M059J (cell line): ENCODE data around the gene GDPGP1. TPM values are rescaled to one million over a fixed set of nuclear protein-coding genes. Genes with fewer than 3 reads are reported as not detected.
"Not testable (repeated sequence)": the region's sequence is repeated elsewhere in the genome, so short reads cannot be mapped to it uniquely, and the experiment has no call there.

Source experiments
- DNase-seq: peaks from one replicate; pipeline ENCODE4 v3.0.0-alpha.2; 2012; ENCODE audit warnings: low read depth
- total RNA-seq: library from RNA; depleted of rRNA; stranded (reverse); fragments of >200 nt; shearing (Covaris generic); gene quantifications from 2 replicates; pipeline ENCODE4 v1.2.3, GENCODE V29; 2014

GDPGP1 gene
- total RNA-seq, 1 experiment from 2014 or later = 3.5 TPM

DNA sequence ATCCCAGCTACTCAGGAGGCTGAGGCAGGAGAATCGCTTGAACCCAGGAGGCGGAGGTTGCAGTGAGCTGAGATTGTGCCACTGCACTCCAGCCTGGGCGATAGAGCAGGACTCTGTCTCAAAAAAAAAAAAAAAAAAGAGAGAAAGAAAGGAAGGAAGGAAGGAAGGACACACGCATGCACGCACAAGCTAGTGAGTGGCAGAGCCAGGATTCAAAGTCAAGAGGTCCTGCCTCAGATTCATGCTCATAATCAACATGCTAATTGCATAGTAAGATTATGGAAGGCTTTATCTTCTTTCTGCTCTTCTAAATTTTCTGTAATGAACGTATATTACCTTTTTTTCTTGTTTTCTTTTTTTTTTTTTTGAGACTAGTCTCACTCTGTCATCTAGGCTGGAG, 26.7 kb downstream of the GDPGP1 start:
- DNase-seq = not testable (repeated sequence)

GRCh38 chr15:90261811-90262210, 27.8 kb downstream of the GDPGP1 start:
- peak; percentile 74 for DNase-seq

GRCh38 chr15:90262426-90262825, 28.4 kb downstream of the GDPGP1 start:
- peak; percentile 24 for DNase-seq

GRCh38 chr15:90264671-90265070, 30.7 kb downstream of the GDPGP1 start:
- DNase-seq = peak; percentile 60

GRCh38 chr15:90265271-90266060, 31.5 kb downstream of the GDPGP1 start, which contains the start of gene NGRN:
Gene NGRN (plus strand): TSS chr15:90265672. CDS start chr15:90265713, 41 bp downstream.
- DNase-seq = peak; percentile 86

DNA sequence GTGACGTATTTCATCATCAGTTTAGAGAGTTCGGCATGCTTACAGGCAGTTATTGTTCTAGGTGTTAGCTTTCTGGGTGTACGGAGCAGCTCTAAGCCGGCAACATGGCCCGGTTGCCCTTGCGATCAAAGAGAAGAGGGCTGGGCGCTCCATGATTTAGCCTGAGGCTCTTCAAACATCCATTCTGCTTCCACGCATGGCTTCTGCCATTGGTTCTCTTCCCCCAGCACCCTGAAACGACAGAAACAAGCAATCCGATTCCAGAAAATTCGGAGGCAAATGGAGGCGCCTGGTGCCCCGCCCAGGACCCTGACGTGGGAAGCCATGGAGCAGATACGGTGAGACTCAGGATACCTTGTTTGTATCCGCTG, 32.0 kb downstream of the GDPGP1 start:
- peak; percentile 55 for DNase-seq

GRCh38 chr15:90266485-90266884, 32.5 kb downstream of the GDPGP1 start:
- peak; percentile 21 for DNase-seq

DNA sequence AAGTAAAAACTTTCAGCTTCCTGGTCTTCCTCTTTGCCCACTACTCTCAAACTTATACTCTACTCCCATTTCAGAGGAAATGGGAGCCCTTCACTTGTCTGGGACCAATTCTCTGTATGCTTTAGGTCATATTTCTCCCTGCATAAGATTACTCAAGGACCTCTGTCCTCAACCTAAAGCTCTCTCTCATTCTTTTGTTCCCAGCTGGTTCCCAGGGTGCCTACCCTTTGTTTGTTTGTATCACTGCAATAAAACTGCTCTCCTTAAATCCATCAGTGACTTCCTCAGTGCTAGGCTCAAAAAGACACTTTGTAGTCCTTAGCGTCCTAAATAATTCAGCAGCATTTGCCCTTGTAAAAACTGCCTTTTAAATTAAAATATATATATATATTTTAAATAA, 34.4 kb downstream of the GDPGP1 start:
- DNase-seq = no peak

GRCh38 chr15:90270502-90271150, 36.6 kb downstream of the GDPGP1 start:
- DNase-seq = no peak

DNA sequence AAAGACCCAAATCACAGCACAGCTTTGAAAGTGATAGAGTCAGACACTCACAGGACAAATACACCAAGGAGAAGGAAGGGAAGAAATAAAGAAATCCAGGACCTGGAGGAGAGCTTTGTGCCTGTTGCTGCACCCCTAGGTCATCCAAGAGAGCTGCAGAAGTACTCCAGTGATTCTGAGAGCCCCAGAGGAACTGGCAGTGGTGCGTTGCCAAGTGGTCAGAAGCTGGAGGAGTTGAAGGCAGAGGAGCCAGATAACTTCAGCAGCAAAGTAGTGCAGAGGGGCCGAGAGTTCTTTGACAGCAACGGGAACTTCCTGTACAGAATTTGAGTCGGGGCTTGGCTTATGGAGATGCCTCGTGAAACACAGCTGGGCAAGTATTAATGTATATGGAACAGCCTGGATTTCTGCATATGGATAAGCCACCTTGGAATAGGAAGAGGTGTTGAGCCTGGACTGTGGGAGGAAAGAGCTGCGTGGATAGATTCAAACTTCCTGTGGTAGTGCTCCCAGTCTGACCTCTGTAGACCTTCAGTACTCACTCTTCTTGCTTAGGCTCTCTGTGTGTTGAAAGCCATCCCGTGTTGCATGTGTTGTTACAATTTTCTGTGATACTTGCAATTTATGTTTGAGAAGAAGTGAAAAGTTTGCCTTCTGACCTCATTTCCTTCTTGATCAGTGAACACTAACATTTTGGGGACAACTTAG, 37.6 kb downstream of the GDPGP1 start:
- no peak for DNase-seq

DNA sequence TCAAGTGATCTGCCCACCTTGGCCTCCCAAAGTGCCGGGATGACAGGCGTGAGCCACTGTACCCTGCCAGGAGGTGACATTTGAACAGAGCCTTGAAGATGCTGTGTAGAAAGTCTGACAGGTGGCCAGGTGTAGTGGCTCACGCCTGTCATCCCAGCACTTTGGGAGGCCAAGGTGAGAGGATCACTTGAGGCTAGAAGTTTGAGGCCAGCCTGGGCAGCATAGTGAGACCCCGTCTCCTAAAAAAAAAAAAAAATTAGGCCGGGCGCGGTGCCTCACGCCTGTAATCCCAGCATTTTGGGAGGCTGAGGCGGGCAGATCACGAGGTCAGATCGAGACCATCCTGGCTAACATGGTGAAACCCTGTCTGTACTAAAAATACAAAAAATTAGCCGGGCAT, 44.5 kb downstream of the GDPGP1 start:
- not testable (repeated sequence) for DNase-seq

DNA sequence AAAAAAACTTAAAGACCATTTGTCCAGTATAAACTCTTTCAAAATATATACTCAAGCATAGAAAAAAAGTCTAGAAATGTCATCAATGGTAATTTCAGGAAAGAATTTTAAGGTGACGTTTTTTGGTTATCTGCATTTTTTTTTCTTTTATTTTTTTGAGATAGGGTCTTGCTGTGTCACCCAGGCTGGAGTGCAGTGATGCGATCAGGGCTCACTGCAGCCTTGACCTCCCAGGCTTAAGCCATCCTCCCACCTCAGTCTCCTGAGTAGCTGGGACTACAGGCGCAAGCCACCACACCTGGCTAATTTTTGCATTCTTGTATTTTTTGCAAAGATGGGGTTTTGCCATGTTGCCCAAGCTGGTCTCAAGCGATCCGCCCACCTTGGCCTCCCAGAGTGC, 46.7 kb downstream of the GDPGP1 start:
- not testable (repeated sequence) for DNase-seq

DNA sequence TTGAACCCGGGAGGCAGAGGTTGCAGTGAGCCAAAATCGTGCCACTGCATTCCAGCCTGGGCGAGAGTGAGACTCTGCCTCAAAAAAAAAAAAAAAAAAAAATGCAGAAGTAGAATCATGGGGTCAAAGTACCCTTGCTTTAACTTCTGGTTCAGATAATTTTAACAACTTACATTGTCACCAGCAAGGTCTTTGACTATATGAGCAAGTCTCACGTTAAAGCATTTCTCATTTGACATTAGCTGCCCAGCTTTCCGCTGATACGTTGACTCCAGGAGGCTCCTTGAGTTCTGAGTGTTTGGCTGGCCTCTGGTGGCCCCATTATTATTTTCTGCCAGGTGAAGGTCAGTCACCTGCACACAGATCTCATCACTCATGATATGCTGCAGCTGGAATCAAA, 47.6 kb downstream of the GDPGP1 start:
- DNase-seq = not testable (repeated sequence)

- peak; percentile 60 for DNase-seq
These were observed 52.7 kb downstream of the GDPGP1 start for GRCh38 chr15:90286678-90287077.

GRCh38 chr15:90287101-90287500, 53.1 kb downstream of the GDPGP1 start:
- no peak for DNase-seq

DNA sequence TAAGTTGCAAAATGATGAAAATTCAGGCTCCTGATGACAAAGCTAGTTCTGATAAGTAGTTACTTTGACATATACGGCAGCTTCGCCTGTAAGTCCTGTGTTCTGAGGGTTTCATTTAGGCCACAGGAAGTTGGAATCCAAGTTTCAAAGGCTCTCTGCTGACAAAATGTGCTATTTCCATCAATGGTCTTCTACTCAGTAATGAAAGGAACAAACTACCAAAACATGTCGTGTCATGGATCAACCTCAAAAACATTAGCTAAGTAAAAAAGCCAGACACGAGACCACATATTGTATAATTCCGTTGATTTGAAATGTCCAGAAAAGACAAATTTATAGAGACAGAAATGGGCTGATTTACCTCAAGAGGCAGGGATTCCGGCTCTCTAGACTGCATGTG, 53.9 kb downstream of the GDPGP1 start:
- no peak for DNase-seq

DNA sequence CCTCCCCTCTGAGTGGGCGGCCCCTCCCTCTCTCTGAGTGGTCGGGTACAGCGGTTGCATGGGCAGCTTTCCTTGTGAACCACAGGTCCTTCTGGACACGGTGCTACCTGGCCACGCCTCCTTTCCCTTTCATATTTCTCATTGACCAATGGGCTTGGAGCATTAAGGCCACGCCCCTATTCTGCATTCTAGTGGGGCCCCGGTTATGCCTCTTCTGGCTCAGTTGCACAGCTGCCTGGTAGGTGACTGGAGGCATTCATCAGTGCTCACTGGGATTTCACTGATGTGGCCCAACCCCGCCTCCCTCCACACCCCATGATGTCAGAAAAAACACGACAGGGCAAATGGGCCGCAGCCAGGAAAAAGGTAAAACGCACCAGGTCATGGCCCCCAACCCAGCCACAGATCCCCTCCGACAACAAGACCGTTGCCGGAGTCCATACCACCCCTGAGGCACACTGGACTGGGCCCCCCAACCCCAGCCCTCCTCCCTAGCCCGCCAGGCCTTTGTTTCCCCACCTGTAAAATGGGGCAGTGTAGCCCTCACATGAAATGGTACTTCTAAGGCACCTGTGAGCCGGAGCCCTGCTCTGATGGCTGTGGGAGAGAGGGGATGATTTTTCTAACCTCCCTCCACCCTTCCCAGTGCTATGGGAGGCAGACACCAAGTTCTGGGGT, 57.8 kb downstream of the GDPGP1 start:
- peak; percentile 44 for DNase-seq

DNA sequence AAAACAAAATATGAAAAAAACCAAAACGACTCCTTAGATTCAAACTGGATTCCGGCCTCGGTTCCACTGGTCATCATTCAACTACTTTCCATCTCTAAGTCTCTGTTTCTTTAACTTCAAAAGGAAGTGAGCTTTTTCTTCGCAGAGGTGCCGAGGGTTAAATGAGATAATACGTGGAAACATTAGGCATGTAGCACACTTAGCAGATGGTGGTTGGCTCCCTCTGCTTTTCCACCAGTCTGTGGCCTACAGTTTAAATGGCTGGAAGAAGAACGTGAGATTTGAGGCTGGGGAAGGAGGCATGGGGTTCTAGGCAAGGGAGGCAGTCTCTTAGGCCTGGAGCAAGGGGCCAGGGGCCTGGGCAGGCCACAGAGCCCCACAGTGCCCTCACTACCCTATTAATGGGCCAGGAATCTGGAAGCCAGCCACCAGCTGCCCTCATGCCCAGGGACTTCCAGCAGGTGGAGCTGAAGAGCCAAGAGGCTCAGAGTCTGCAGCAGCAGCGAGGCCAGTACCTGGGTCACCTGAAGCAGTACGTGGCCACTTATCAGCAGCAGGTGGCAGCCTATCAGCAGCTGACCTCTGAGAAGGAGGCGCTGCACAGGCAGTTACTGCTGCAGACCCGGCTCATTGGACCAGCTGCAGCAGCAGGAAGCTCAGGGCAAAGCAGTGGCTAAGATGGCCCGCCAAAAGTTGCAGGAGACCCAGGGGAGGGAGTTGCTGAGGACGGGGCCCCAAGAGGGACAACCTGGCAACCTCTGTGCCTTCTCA, 59.2 kb downstream of the GDPGP1 start:
- peak; percentile 71 for DNase-seq

DNA sequence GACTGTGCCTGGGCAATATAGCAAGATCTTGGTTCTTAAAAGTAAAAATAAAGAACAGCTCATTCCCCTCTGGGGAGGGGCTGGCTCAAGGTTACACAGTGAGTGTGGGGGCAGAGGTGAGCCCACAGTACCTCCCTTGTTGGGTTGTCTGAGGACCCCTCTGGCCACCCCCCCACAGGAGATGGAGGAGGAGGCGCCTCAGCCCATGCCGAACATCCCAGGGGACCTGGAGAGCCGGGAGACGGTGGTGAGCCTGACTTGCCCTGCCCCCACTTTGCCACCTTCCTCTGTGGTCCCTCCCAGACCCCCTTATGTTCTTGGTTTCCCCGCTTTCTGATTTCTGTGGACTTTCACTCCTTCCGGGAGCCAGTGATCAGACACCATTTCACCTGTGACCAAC, 60.1 kb downstream of the GDPGP1 start:
- DNase-seq = no peak

GRCh38 chr15:90294601-90295269, 60.7 kb downstream of the GDPGP1 start:
- no peak for DNase-seq

- no peak for DNase-seq
These were observed 61.2 kb downstream of the GDPGP1 start for GRCh38 chr15:90295270-90295648.
